Panc1 (cell line): Measurements from ENCODE around the gene SIRPA. TPM values are rescaled to one million over a fixed set of nuclear protein-coding genes. Genes with fewer than 3 reads are reported as not detected.

ENCODE experiments used
- ATAC-seq: fragments of 200-7000 bp; cut with Tn5 transposase; 2 replicates; pipeline ENCODE4 v1.9.1; 2020; ENCODE audit warnings: mild to moderate bottlenecking, moderate library complexity
- BruUV-seq: library from RNA; stranded (reverse); fragments of 400-500 nt; replicated peaks from 2 replicates; lab custom pipeline; 2021; lab: Mats Ljungman, UMichigan
- CTCF ChIA-PET: fragments of 300-600 bp; sonication (Branson Sonifier 250); formaldehyde crosslinking; loops from one replicate; lab custom pipeline; 2022; ENCODE audit warnings: antibody characterized with exemption; lab: Charles Lee
- POLR2A ChIA-PET: fragments of 300-600 bp; sonication (Branson Sonifier 250); formaldehyde crosslinking; loops from one replicate; lab custom pipeline; 2022; ENCODE audit warnings: antibody characterized with exemption; lab: Charles Lee
- DNase-seq: peaks from one replicate; pipeline ENCODE4 v3.0.0-alpha.2; 2010; ENCODE audit warnings: low read depth, low spot score
- H3K27ac ChIP-seq: 2 replicates; pipeline ENCODE4 v1.5.1; 2011; ENCODE audit warnings: mild to moderate bottlenecking, low read length, inconsistent platforms
- H3K27me3 ChIP-seq: fragments of 200-500 bp; sonication (Bioruptor generic); 2 replicates; pipeline ENCODE4 v1.6.0; 2014; ENCODE audit warnings: low read length, inconsistent platforms; ENCODE audit not compliant: control insufficient read depth, insufficient read depth
- H3K36me3 ChIP-seq: fragments of 200-500 bp; sonication (Bioruptor generic); 2 replicates; pipeline ENCODE4 v1.5.1; 2014; ENCODE audit warnings: inconsistent platforms, mild to moderate bottlenecking, low read length, moderate library complexity; ENCODE audit not compliant: control insufficient read depth, insufficient read depth
- H3K4me1 ChIP-seq: 2 replicates; pipeline ENCODE4 v1.5.1; 2011; ENCODE audit warnings: inconsistent platforms, mild to moderate bottlenecking, low read length, moderate library complexity; ENCODE audit not compliant: control insufficient read depth, insufficient read depth
- H3K4me3 ChIP-seq, 2 experiments: 2 replicates each; pipeline ENCODE4 v1.5.1; 2011 to 2012; ENCODE audit warnings: low read depth in 2 of 2, low read length in 2 of 2, mild to moderate bottlenecking in 2 of 2, inconsistent platforms in 1 of 2, moderate library complexity in 1 of 2
- H3K9me3 ChIP-seq: fragments of 200-500 bp; sonication (Bioruptor generic); 2 replicates; pipeline ENCODE4 v1.5.1; 2014; ENCODE audit warnings: low read depth, mild to moderate bottlenecking, inconsistent platforms, low read length, moderate library complexity; ENCODE audit not compliant: control insufficient read depth, insufficient read depth
- CTCF ChIP-seq: fragments of 450-650 bp; IDR thresholded peaks from 2 replicates; pipeline ENCODE4 v1.5.1; 2017; ENCODE audit warnings: mild to moderate bottlenecking
- POLR2AphosphoS5 ChIP-seq: IDR thresholded peaks from 2 replicates; pipeline ENCODE4 v1.6.1; 2012; ENCODE audit warnings: mild to moderate bottlenecking, low read depth, low read length, moderate library complexity
- REST ChIP-seq, 2 experiments: IDR thresholded peaks; 2 replicates each; pipeline ENCODE4 v1.6.1; 2011 to 2012; ENCODE audit warnings: low read depth in 2 of 2, control low read depth in 1 of 2, low read length in 1 of 2, mild to moderate bottlenecking in 1 of 2, moderate library complexity in 1 of 2; ENCODE audit not compliant: insufficient read depth in 1 of 2
- SIN3A ChIP-seq: IDR thresholded peaks from 2 replicates; pipeline ENCODE4 v1.6.1; 2012; ENCODE audit warnings: low read depth, mild to moderate bottlenecking, low read length, moderate library complexity, borderline replicate concordance; ENCODE audit not compliant: insufficient read depth
- TCF7L2 ChIP-seq: IDR thresholded peaks from 2 replicates; pipeline ENCODE4 v1.6.1; 2011; ENCODE audit warnings: mild to moderate bottlenecking, low read depth, low read length, inconsistent platforms
- in situ Hi-C: cut with HindIII; loops from 2 replicates; pipeline ENCODE4 v1.10.0; 2016; ENCODE audit warnings: low sequenced_read_pairs, low pct_unique_long_range_greater_than_20kb
- intact Hi-C: fragments of 100-400 bp; cut with micrococcal nuclease; formaldehyde crosslinking; loops from one replicate; pipeline ENCODE4 v1.10.0; 2022; ENCODE audit not compliant: unreplicated experiment
- total RNA-seq: library from RNA; stranded (reverse); gene quantifications from one replicate; pipeline ENCODE4 v1.2.1, GENCODE V29; 2021; ENCODE audit not compliant: unreplicated experiment

The SIRPA gene
- total RNA-seq, 1 experiment from 2014 or later, result 2.4 TPM

GRCh38 chr20:1951436-1952115, 56.4 kb downstream of the SIRPA start:
- Histone ChIP-seq H3K27ac (no peak overlapping the region), H3K9me3 (no peaks in the 10 kb centered on the region), H3K4me1 (no peaks in the 10 kb centered on the region), H3K4me3 (no peak overlapping the region), H3K36me3 (no peaks in the 10 kb centered on the region), H3K27me3 (no peaks in the 10 kb centered on the region)
- ChIA-PET POLR2A (interaction anchor here (0.6 kb wide), 1 partner anchor 1244 kb away, joined by 3 read pairs; no protein-coding TSS in a partner anchor), CTCF (no interaction called here)
- no peak for DNase-seq
- intact Hi-C loops (no loop called here), in situ Hi-C loops (no loop called here)
- no peak for ATAC-seq
- TF ChIP-seq SIN3A, result no peak
- no peak for TF ChIP-seq POLR2AphosphoS5
- TF ChIP-seq CTCF, result no peak
- TF ChIP-seq REST (IDR thresholded peaks at IDR 0.05; ENCODE audit: insufficient read depth in 1 of 2, low read depth in 2 of 2, low read length in 1 of 2), result no peak
- TF ChIP-seq TCF7L2, result no peak
- BruUV-seq, result no TSS peak

DNA sequence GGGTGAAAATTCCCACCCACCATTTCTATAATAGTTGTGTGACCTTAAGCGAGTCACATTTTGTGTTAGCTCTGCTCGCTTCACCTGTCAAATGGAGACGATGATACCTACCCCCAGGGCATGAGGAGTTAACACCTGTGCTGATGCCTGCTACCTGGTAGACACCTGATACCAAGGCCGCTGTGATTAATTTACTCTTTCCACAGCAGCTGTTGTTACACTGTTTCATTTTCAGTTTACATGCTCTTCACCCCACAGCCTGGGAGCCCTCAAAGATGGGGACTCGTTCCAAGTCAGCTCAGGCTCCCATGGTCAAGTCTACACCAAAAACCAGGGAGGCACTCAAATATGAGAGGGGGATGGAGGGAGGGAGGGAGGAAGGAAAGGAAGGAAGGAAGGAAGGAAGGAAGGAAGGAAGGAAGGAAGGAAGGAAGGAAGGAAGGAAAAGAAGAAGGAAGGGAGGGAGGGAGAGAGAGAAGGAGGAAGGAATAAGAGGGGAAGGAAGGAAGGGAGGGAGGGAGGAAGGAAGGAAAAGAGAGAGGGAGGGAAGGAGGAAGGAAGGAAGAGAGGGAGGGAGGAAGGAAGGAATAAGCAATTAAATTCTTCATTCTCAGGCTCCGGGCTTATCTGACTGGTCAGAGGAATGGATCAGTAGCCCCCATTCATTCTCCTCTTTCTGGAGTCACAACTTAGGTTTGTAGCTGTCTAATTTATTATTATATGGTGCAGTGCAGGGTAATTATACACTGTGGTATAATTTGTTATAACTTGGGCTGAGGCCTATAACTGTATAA, 57.7 kb downstream of the SIRPA start:
- TF ChIP-seq POLR2AphosphoS5, result no peak
- no peak for TF ChIP-seq SIN3A
- no peak for TF ChIP-seq TCF7L2
- TF ChIP-seq REST (IDR thresholded peaks at IDR 0.05; ENCODE audit: insufficient read depth in 1 of 2, low read depth in 2 of 2, low read length in 1 of 2), result no peak
- no peak for TF ChIP-seq CTCF
- intact Hi-C loops, result no loop called here
- DNase-seq (no peak), ATAC-seq (no peak)
- ChIA-PET POLR2A (no interaction called here), CTCF (no interaction called here)
- H3K4me1 ChIP-seq, result no peaks in the 10 kb centered on the region
- H3K36me3 ChIP-seq, result no peaks in the 10 kb centered on the region
- no peak overlapping the region for H3K27ac ChIP-seq
- H3K27me3 ChIP-seq, result peaks cover 3% of the 10 kb centered on the region
- BruUV-seq, result no TSS peak
- no peaks in the 10 kb centered on the region for H3K9me3 ChIP-seq
- in situ Hi-C loops, result no loop called here
- H3K4me3 ChIP-seq, result no peak overlapping the region
